ENCODE measurements around the gene MOB1A.

MOB1A gene

GRCh38 chr2:74109551-74109950 is 69.1 kb downstream of the MOB1A start:
- Histone ChIP-seq H3K36me3 (ENCODE audit: insufficient read depth, low read length) (peaks cover 2% of the 10 kb centered on the region; the same call in 1 of the 2 replicates), H3K4me1 (ENCODE audit: insufficient read depth, low read length, severe bottlenecking) (no peaks in the 10 kb centered on the region), H2AFZ (ENCODE audit: low read length) (no peak overlapping the region), H3K9me3 (ENCODE audit: low read length) (no peaks in the 10 kb centered on the region), H3K79me2 (ENCODE audit: insufficient read depth, low read length) (no peaks in the 10 kb centered on the region), H3F3A (ENCODE audit: insufficient read depth, low read length) (no peaks in the 10 kb centered on the region), H3K9me2 (ENCODE audit: low read depth, low read length) (no peaks in the 10 kb centered on the region), H4K20me1 (ENCODE audit: insufficient read depth, low read length) (no peaks in the 10 kb centered on the region), H3K4me2 (ENCODE audit: low read length) (no peak overlapping the region), H3K27me3 (ENCODE audit: insufficient read depth, low read length) (no peaks in the 10 kb centered on the region), H3K4me3 (ENCODE audit: low read depth, low read length, poor library complexity, severe bottlenecking) (no peak overlapping the region), H3K9ac (ENCODE audit: low read length) (no peak overlapping the region), H3K27ac (ENCODE audit: low read depth, low read length, poor library complexity, severe bottlenecking) (no peak overlapping the region)
- no peak for TF ChIP-seq EZH2 (IDR thresholded peaks at IDR 0.05; ENCODE audit: borderline replicate concordance, low read length)
- TF ChIP-seq CTCF (IDR thresholded peaks at IDR 0.05; ENCODE audit: low read length): no peak

GRCh38 chr2:74107071-74107470 is 71.6 kb downstream of the MOB1A start:
- no peak overlapping the region for H3K4me3 ChIP-seq (ENCODE audit: low read depth, low read length, poor library complexity, severe bottlenecking)
- H4K20me1 ChIP-seq (ENCODE audit: insufficient read depth, low read length): no peaks in the 10 kb centered on the region
- TF ChIP-seq CTCF (IDR thresholded peaks at IDR 0.05; ENCODE audit: low read length) (no peak), EZH2 (IDR thresholded peaks at IDR 0.05; ENCODE audit: borderline replicate concordance, low read length) (no peak)
- no peaks in the 10 kb centered on the region for H3F3A ChIP-seq (ENCODE audit: insufficient read depth, low read length)
- no peaks in the 10 kb centered on the region for H3K9me2 ChIP-seq (ENCODE audit: low read depth, low read length)
- no peaks in the 10 kb centered on the region for H3K9me3 ChIP-seq (ENCODE audit: low read length)
- H3K27ac ChIP-seq (ENCODE audit: low read depth, low read length, poor library complexity, severe bottlenecking): no peak overlapping the region
- no peak overlapping the region for H3K9ac ChIP-seq (ENCODE audit: low read length)
- H2AFZ ChIP-seq (ENCODE audit: low read length): no peak overlapping the region
- H3K36me3 ChIP-seq (ENCODE audit: insufficient read depth, low read length): peaks cover 4% of the 10 kb centered on the region
- no peaks in the 10 kb centered on the region for H3K27me3 ChIP-seq (ENCODE audit: insufficient read depth, low read length)
- H3K4me2 ChIP-seq (ENCODE audit: low read length): no peak overlapping the region
- H3K4me1 ChIP-seq (ENCODE audit: insufficient read depth, low read length, severe bottlenecking): peaks cover 6% of the 10 kb centered on the region
- no peaks in the 10 kb centered on the region for H3K79me2 ChIP-seq (ENCODE audit: insufficient read depth, low read length)

DNA sequence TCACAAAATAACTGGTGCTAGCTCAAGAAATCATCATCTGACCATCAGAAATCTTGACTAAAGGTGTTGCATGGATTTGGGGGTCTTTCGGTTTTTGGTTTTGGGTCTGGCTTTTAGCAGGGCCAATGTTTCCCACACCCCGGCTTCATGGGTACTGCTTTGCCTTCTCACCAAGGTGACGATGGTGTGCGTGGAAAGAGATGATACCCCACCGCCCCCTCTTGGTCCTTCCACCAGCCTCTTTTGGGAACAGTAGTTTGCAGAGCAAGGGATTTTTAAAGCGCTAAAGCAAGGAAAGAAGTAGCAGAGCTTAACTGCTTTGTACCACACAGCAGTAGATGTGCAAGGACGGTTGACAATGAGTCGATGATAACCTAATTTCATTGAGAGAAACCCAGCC is 73.3 kb downstream of the MOB1A start:
- Histone ChIP-seq H3K9me3 (ENCODE audit: low read length) (no peaks in the 10 kb centered on the region), H3K27ac (ENCODE audit: low read depth, low read length, poor library complexity, severe bottlenecking) (no peak overlapping the region), H3K4me3 (ENCODE audit: low read depth, low read length, poor library complexity, severe bottlenecking) (no peak overlapping the region), H3K9me2 (ENCODE audit: low read depth, low read length) (no peaks in the 10 kb centered on the region), H3K27me3 (ENCODE audit: insufficient read depth, low read length) (no peaks in the 10 kb centered on the region), H2AFZ (ENCODE audit: low read length) (no peak overlapping the region), H3K4me2 (ENCODE audit: low read length) (no peak overlapping the region), H3K79me2 (ENCODE audit: insufficient read depth, low read length) (no peaks in the 10 kb centered on the region), H3F3A (ENCODE audit: insufficient read depth, low read length) (no peaks in the 10 kb centered on the region), H3K4me1 (ENCODE audit: insufficient read depth, low read length, severe bottlenecking) (peaks cover 6% of the 10 kb centered on the region), H3K9ac (ENCODE audit: low read length) (no peak overlapping the region), H4K20me1 (ENCODE audit: insufficient read depth, low read length) (no peaks in the 10 kb centered on the region), H3K36me3 (ENCODE audit: insufficient read depth, low read length) (peaks cover 15% of the 10 kb centered on the region)
- TF ChIP-seq CTCF (IDR thresholded peaks at IDR 0.05; ENCODE audit: low read length) (no peak), EZH2 (IDR thresholded peaks at IDR 0.05; ENCODE audit: borderline replicate concordance, low read length) (no peak)

Data from OCI-LY1 (cell line).